ENCODE data around the gene PDGFRB.
A peak's percentile ranks its signal among the peaks of the same experiment; 100 is the strongest.

Gene PDGFRB

GRCh38 chr5:150105928-150106615 lies 49.6 kb downstream of the PDGFRB start:
- Histone ChIP-seq H3K9me3 (ENCODE audit: control insufficient read depth, insufficient read depth, low read depth, low read length) (no peaks in the 10 kb centered on the region), H3K4me3 (ENCODE audit: low read depth, low read length) (no peak overlapping the region), H3K4me1 (ENCODE audit: control insufficient read depth, insufficient read depth, low read length) (no peaks in the 10 kb centered on the region), H3K27ac (ENCODE audit: extremely low read depth, low read depth, low read length) (no peak overlapping the region), H3K36me3 (ENCODE audit: control insufficient read depth in 2 of 2, insufficient read depth in 1 of 2, low read length in 2 of 2) (no peaks in the 10 kb centered on the region)
- CTCF ChIA-PET, result interaction anchor here (0.6 to 0.7 kb wide), 3 partner anchors 11 to 696 kb away, joined by 3 read pairs; no protein-coding TSS in a partner anchor
- TF ChIP-seq ZNF571 (tag by site-specific recombination; IDR thresholded peaks at IDR 0.05), result no peak
- no peak for TF ChIP-seq YY1 (tag by site-specific recombination; IDR thresholded peaks at IDR 0.05)
- TF ChIP-seq, protein P1, sequence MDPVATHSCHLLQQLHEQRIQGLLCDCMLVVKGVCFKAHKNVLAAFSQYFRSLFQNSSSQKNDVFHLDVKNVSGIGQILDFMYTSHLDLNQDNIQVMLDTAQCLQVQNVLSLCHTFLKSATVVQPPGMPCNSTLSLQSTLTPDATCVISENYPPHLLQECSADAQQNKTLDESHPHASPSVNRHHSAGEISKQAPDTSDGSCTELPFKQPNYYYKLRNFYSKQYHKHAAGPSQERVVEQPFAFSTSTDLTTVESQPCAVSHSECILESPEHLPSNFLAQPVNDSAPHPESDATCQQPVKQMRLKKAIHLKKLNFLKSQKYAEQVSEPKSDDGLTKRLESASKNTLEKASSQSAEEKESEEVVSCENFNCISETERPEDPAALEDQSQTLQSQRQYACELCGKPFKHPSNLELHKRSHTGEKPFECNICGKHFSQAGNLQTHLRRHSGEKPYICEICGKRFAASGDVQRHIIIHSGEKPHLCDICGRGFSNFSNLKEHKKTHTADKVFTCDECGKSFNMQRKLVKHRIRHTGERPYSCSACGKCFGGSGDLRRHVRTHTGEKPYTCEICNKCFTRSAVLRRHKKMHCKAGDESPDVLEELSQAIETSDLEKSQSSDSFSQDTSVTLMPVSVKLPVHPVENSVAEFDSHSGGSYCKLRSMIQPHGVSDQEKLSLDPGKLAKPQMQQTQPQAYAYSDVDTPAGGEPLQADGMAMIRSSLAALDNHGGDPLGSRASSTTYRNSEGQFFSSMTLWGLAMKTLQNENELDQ (tag by site-specific recombination; IDR thresholded peaks at IDR 0.05; ENCODE audit: low read depth), result no peak
- TF ChIP-seq ZNF239 (tag by site-specific recombination; IDR thresholded peaks at IDR 0.05), result no peak
- TF ChIP-seq ZNF155 (tag by site-specific recombination; IDR thresholded peaks at IDR 0.05), result no peak
- no peak for TF ChIP-seq ZFP3 (tag by site-specific recombination; IDR thresholded peaks at IDR 0.05; ENCODE audit: low read depth)
- no peak for TF ChIP-seq ZNF768 (tag by site-specific recombination; IDR thresholded peaks at IDR 0.05)
- no peak for TF ChIP-seq ZNF398 (tag by site-specific recombination; IDR thresholded peaks at IDR 0.05)
- TF ChIP-seq ZNF37A (tag by site-specific recombination; IDR thresholded peaks at IDR 0.05), result no peak
- POLR2A ChIA-PET, result no interaction called here

GRCh38 chr5:150104550-150104870 lies 51.1 kb downstream of the PDGFRB start:
- H3K9me3 ChIP-seq (ENCODE audit: control insufficient read depth, insufficient read depth, low read depth, low read length), result no peaks in the 10 kb centered on the region
- H3K4me1 ChIP-seq (ENCODE audit: control insufficient read depth, insufficient read depth, low read length), result no peaks in the 10 kb centered on the region
- POLR2A ChIA-PET, result no interaction called here
- H3K36me3 ChIP-seq (ENCODE audit: control insufficient read depth in 2 of 2, insufficient read depth in 1 of 2, low read length in 2 of 2), result no peaks in the 10 kb centered on the region
- CTCF ChIA-PET, result no interaction called here
- no peak overlapping the region for H3K4me3 ChIP-seq (ENCODE audit: low read depth, low read length)
- TF ChIP-seq ZNF768 (tag by site-specific recombination; IDR thresholded peaks at IDR 0.05) (peak; percentile 66; the same call in 1 of the 2 replicates), ZNF155 (tag by site-specific recombination; IDR thresholded peaks at IDR 0.05) (no peak), KLF7 (tag by site-specific recombination; IDR thresholded peaks at IDR 0.05; ENCODE audit: borderline replicate concordance) (no peak), ZNF398 (tag by site-specific recombination; IDR thresholded peaks at IDR 0.05) (no peak), ZNF132 (tag by site-specific recombination; IDR thresholded peaks at IDR 0.05; ENCODE audit: borderline replicate concordance) (no peak), ZNF747 (tag by site-specific recombination; IDR thresholded peaks at IDR 0.05) (no peak)
- TF ChIP-seq, protein P2, sequence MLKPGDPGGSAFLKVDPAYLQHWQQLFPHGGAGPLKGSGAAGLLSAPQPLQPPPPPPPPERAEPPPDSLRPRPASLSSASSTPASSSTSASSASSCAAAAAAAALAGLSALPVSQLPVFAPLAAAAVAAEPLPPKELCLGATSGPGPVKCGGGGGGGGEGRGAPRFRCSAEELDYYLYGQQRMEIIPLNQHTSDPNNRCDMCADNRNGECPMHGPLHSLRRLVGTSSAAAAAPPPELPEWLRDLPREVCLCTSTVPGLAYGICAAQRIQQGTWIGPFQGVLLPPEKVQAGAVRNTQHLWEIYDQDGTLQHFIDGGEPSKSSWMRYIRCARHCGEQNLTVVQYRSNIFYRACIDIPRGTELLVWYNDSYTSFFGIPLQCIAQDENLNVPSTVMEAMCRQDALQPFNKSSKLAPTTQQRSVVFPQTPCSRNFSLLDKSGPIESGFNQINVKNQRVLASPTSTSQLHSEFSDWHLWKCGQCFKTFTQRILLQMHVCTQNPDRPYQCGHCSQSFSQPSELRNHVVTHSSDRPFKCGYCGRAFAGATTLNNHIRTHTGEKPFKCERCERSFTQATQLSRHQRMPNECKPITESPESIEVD (tag by site-specific recombination; IDR thresholded peaks at IDR 0.05), result no peak
- no peak overlapping the region for H3K27ac ChIP-seq (ENCODE audit: extremely low read depth, low read depth, low read length)

Measured in HEK293 (cell line).